RWPE2 (cell line): ENCODE data around the gene TERT.
A peak's percentile ranks its signal among the peaks of the same experiment; 100 is the strongest.

Experiments
- ATAC-seq: fragments of 200-7000 bp; cut with Tn5 transposase; 3 replicates; pipeline ENCODE4 v1.9.1; 2021; ENCODE audit warnings: low read depth
- DNase-seq: peaks from one replicate; pipeline ENCODE4 v3.0.0-alpha.2; 2020; ENCODE audit warnings: low spot score
- H3K27ac ChIP-seq: fragments of 450-650 bp; 2 replicates; pipeline ENCODE4 v1.5.1; 2017; ENCODE audit warnings: mild to moderate bottlenecking; ENCODE audit not compliant: poor library complexity, severe bottlenecking
- H3K27me3 ChIP-seq: fragments of 250-450 bp; sonication (Bioruptor Pico); 2 replicates; pipeline ENCODE4 v1.5.1; 2021; ENCODE audit warnings: mild to moderate bottlenecking, moderate library complexity; ENCODE audit not compliant: insufficient read depth, poor library complexity, severe bottlenecking
- H3K36me3 ChIP-seq: fragments of 250-450 bp; sonication (Bioruptor Pico); 2 replicates; pipeline ENCODE4 v1.5.1; 2020; ENCODE audit warnings: low read depth, mild to moderate bottlenecking, moderate library complexity
- H3K4me1 ChIP-seq: fragments of 250-450 bp; sonication (Bioruptor Pico); 2 replicates; pipeline ENCODE4 v1.5.1; 2021; ENCODE audit warnings: mild to moderate bottlenecking, moderate library complexity; ENCODE audit not compliant: insufficient read depth, poor library complexity, severe bottlenecking
- H3K4me3 ChIP-seq: fragments of 250-450 bp; sonication (Bioruptor Pico); 2 replicates; pipeline ENCODE4 v1.5.1; 2021; ENCODE audit warnings: mild to moderate bottlenecking, moderate library complexity; ENCODE audit not compliant: severe bottlenecking
- H3K9me3 ChIP-seq: fragments of 250-450 bp; sonication (Bioruptor Pico); 2 replicates; pipeline ENCODE4 v1.5.1; 2021; ENCODE audit warnings: mild to moderate bottlenecking, moderate library complexity; ENCODE audit not compliant: severe bottlenecking
- TF ChIP-seq, protein P1 (sequence below): fragments of 450-650 bp; IDR thresholded peaks from one replicate; pipeline ENCODE4 v1.5.1; 2017; ENCODE audit warnings: mild to moderate bottlenecking, moderate library complexity; ENCODE audit not compliant: poor library complexity, severe bottlenecking

Gene TERT

GRCh38 chr5:1216211-1216917, 78.5 kb downstream of the TERT start:
- Histone ChIP-seq H3K27me3 (no peaks in the 10 kb centered on the region), H3K9me3 (no peaks in the 10 kb centered on the region), H3K4me3 (no peak overlapping the region), H3K36me3 (no peaks in the 10 kb centered on the region), H3K27ac (no peak overlapping the region), H3K4me1 (no peaks in the 10 kb centered on the region)
- TF ChIP-seq, protein P1, sequence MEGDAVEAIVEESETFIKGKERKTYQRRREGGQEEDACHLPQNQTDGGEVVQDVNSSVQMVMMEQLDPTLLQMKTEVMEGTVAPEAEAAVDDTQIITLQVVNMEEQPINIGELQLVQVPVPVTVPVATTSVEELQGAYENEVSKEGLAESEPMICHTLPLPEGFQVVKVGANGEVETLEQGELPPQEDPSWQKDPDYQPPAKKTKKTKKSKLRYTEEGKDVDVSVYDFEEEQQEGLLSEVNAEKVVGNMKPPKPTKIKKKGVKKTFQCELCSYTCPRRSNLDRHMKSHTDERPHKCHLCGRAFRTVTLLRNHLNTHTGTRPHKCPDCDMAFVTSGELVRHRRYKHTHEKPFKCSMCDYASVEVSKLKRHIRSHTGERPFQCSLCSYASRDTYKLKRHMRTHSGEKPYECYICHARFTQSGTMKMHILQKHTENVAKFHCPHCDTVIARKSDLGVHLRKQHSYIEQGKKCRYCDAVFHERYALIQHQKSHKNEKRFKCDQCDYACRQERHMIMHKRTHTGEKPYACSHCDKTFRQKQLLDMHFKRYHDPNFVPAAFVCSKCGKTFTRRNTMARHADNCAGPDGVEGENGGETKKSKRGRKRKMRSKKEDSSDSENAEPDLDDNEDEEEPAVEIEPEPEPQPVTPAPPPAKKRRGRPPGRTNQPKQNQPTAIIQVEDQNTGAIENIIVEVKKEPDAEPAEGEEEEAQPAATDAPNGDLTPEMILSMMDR: no peak
- ATAC-seq (no peak; the same call in 2 of the 3 replicates), DNase-seq (peak; percentile 75)

- no peaks in the 10 kb centered on the region for H3K36me3 ChIP-seq
- no peaks in the 10 kb centered on the region for H3K9me3 ChIP-seq
- DNase-seq (peak; percentile 66), ATAC-seq (no peak)
- H3K4me1 ChIP-seq: no peaks in the 10 kb centered on the region
- H3K27me3 ChIP-seq: no peaks in the 10 kb centered on the region
- no peak overlapping the region for H3K27ac ChIP-seq
- H3K4me3 ChIP-seq: no peak overlapping the region
- TF ChIP-seq, protein P1: no peak
Observed at GRCh38 chr5:1215320-1216096, 79.4 kb downstream of the TERT start.

DNA sequence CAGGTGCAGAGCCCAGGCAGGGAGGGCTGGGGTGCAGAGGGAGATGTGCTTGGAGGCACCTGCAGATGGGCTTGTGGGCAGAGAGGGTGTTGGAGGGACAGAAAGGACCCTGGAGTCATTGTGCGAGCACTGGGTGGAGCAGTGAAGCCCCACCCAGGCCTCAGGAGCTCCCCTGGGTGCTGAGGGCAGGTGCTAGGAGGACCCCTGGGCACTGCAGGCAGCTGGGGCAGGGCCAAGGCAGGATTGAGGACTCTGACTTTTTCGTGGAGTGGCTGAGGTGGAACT, 80.0 kb downstream of the TERT start:
- no peaks in the 10 kb centered on the region for H3K27me3 ChIP-seq
- DNase-seq: peak; percentile 46
- TF ChIP-seq, protein P1: no peak

DNA sequence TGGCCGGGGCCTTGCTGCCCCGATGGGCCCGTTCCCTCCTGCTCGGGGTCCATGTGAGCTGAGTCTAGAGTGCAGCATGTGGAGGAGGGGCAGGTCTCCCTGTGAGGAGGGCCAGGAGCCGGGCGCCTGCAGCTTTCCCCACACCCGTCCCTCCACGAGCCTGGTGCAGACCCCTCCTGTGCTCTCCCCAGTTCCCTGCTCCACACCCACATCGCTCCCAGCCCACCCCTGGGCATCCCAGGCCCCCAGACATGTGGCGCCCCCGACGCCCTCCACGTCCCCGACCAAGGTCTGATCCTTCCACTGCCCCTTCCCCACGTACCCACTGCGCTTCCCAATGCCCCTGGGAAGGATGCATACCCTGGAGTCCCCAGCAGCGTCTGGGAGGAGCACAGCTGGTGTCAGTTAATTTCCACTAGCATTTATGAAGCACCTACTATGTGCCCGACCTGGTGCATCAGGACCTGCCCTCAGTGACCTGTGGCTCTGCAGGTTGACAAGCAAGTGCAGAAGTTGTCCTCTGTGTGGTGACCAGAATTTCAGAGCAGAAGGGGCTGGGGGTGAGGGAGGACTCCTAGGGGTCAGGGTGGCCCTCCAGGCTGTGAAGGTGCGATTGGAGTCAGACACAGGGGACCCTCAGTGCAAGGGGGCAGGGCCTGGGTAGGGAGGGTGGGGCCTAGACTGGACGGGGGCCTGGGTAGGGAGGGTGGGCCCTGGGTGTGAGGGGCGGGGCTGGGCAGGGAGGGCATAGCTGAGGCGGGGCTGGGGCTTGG, 80.5 kb downstream of the TERT start:
- H3K9me3 ChIP-seq: no peaks in the 10 kb centered on the region
- no peak overlapping the region for H3K27ac ChIP-seq
- H3K36me3 ChIP-seq: no peaks in the 10 kb centered on the region
- TF ChIP-seq, protein P1: no peak
- no peaks in the 10 kb centered on the region for H3K27me3 ChIP-seq
- ATAC-seq (no peak), DNase-seq (peak; percentile 59)
- H3K4me1 ChIP-seq: no peaks in the 10 kb centered on the region
- no peak overlapping the region for H3K4me3 ChIP-seq

More for the DNA sequence above, 80.0 kb downstream of the TERT start:
- no peak for ATAC-seq
- no peak overlapping the region for H3K27ac ChIP-seq
- no peaks in the 10 kb centered on the region for H3K4me1 ChIP-seq
- H3K36me3 ChIP-seq: no peaks in the 10 kb centered on the region
- no peak overlapping the region for H3K4me3 ChIP-seq
- no peaks in the 10 kb centered on the region for H3K9me3 ChIP-seq
